ENCODE results near the gene DOK5. TPM values are rescaled to one million over a fixed set of nuclear protein-coding genes. Genes with fewer than 3 reads are reported as not detected.

The DOK5 gene
- total RNA-seq, 2 donors from 2014 or later: 4.6 to 6.7 TPM

- Mint-ChIP-seq H3K9me3 (no peaks in the 10 kb centered on the region), H3K4me3 (no peak overlapping the region), H3K36me3 (ENCODE audit: low read depth) (no peaks in the 10 kb centered on the region), H3K27ac (no peak overlapping the region), H3K27me3 (ENCODE audit: insufficient read depth) (no peaks in the 10 kb centered on the region), H3K4me1 (peaks cover 12% of the 10 kb centered on the region)
- H3K4me3 ChIP-seq (ENCODE audit: low read length): no peak overlapping the region
- no peaks in the 10 kb centered on the region for H3K27me3 ChIP-seq (ENCODE audit: control insufficient read depth, insufficient read depth, low read length, poor library complexity, severe bottlenecking)
- DNase-seq: no peak
- WGBS, 2 experiments (ENCODE audit: insufficient coverage in 1 of 2, insufficient read length in 1 of 2): 94 to 100% methylated on average over 4 of the region's 5 CpGs
- no peaks in the 10 kb centered on the region for H3K36me3 ChIP-seq (ENCODE audit: control insufficient read depth, insufficient read depth, low read length)
- H3K4me1 ChIP-seq (ENCODE audit: control insufficient read depth, insufficient read depth, low read length): no peaks in the 10 kb centered on the region
- H3K9me3 ChIP-seq (ENCODE audit: control insufficient read depth, low read length): no peaks in the 10 kb centered on the region
- no peak overlapping the region for H3K27ac ChIP-seq (ENCODE audit: low read depth, low read length)
- H3K9ac ChIP-seq (ENCODE audit: extremely low read depth, low read length, poor library complexity, severe bottlenecking): no peak overlapping the region
- TF ChIP-seq CTCF (conservative IDR thresholded peaks at IDR 0.05): no peak
These were observed 150.7 kb downstream of the DOK5 start for GRCh38 chr20:54626126-54626525.

DNA sequence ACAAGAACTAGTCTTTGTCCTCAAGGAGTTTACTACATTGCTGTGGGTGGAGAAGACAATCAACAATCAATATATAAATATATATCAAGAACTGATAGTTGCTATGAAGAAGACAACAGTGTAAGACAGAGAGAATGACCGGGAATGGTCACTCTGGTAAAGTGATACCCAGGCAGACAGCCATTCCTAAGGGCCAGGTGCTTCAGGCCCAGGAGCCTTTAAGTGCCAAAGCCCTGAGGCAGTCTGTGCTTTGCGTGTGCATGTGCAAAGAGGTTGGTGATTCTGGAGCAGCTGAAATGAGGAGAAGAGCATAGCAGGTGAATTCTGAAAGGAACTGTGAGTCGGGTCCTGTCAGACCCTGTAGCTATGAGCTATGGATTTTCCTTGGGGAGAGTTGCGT lies 154.2 kb downstream of the DOK5 start:
- Histone ChIP-seq H3K4me3 (ENCODE audit: low read length) (no peak overlapping the region), H3K4me1 (ENCODE audit: control insufficient read depth, insufficient read depth, low read length) (no peaks in the 10 kb centered on the region), H3K9me3 (ENCODE audit: control insufficient read depth, low read length) (no peaks in the 10 kb centered on the region), H3K27me3 (ENCODE audit: control insufficient read depth, insufficient read depth, low read length, poor library complexity, severe bottlenecking) (no peaks in the 10 kb centered on the region), H3K27ac (ENCODE audit: low read depth, low read length) (no peak overlapping the region), H3K9ac (ENCODE audit: extremely low read depth, low read length, poor library complexity, severe bottlenecking) (no peak overlapping the region), H3K36me3 (ENCODE audit: control insufficient read depth, insufficient read depth, low read length) (no peaks in the 10 kb centered on the region)
- 91 to 95% methylated on average over 4 of the region's 4 CpGs for WGBS, 2 experiments (ENCODE audit: insufficient coverage in 1 of 2, insufficient read length in 1 of 2)
- H3K27me3 Mint-ChIP-seq (ENCODE audit: insufficient read depth): no peaks in the 10 kb centered on the region
- no peaks in the 10 kb centered on the region for H3K36me3 Mint-ChIP-seq (ENCODE audit: low read depth)
- peaks cover 8% of the 10 kb centered on the region for H3K4me1 Mint-ChIP-seq
- TF ChIP-seq CTCF (conservative IDR thresholded peaks at IDR 0.05): no peak
- no peak overlapping the region for H3K4me3 Mint-ChIP-seq
- H3K9me3 Mint-ChIP-seq: no peaks in the 10 kb centered on the region
- DNase-seq: no peak
- no peak overlapping the region for H3K27ac Mint-ChIP-seq

DNA sequence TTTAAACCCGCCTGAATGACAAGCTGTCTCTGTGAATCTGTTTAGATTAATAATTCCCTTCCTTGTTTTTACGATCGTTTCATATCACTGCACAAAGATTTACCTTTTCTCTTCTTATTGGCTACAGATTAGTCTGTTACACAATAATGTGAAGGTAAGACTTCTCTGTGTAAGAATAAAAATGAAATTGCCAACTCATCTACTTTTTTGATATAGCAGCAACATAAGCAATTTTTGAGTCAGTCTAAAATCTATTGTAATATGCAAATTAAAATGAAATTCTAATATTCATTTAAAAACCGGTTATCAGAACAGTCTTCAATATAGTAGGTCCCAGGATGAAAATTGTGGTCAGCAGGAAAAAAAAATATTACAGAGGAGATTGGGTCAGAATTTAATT lies 155.2 kb downstream of the DOK5 start:
- Histone ChIP-seq H3K36me3 (ENCODE audit: control insufficient read depth, insufficient read depth, low read length) (no peaks in the 10 kb centered on the region), H3K27me3 (ENCODE audit: control insufficient read depth, insufficient read depth, low read length, poor library complexity, severe bottlenecking) (no peaks in the 10 kb centered on the region), H3K9ac (ENCODE audit: extremely low read depth, low read length, poor library complexity, severe bottlenecking) (no peak overlapping the region), H3K4me3 (ENCODE audit: low read length) (no peak overlapping the region), H3K4me1 (ENCODE audit: control insufficient read depth, insufficient read depth, low read length) (no peaks in the 10 kb centered on the region), H3K27ac (ENCODE audit: low read depth, low read length) (no peak overlapping the region), H3K9me3 (ENCODE audit: control insufficient read depth, low read length) (no peaks in the 10 kb centered on the region)
- Mint-ChIP-seq H3K4me3 (no peak overlapping the region), H3K36me3 (ENCODE audit: low read depth) (no peaks in the 10 kb centered on the region), H3K4me1 (peaks cover 4% of the 10 kb centered on the region), H3K27ac (no peak overlapping the region), H3K27me3 (ENCODE audit: insufficient read depth) (no peaks in the 10 kb centered on the region), H3K9me3 (no peaks in the 10 kb centered on the region)
- DNase-seq: no peak
- 95% methylated on average over 4 of the region's 4 CpGs; no CpG with 5 or more reads in 1 of the 2 experiments for WGBS, 2 experiments (ENCODE audit: insufficient coverage in 1 of 2, insufficient read length in 1 of 2)
- TF ChIP-seq CTCF (conservative IDR thresholded peaks at IDR 0.05): no peak

Data from endodermal cell (in vitro differentiated cells).